GM19023 (cell line): ENCODE measurements around the gene CCDC28B.
"Not testable (repeated sequence)": the region's sequence is repeated elsewhere in the genome, so short reads cannot be mapped to it uniquely, and the experiment has no call there.

ENCODE experiments used
- ATAC-seq: cut with Tn5 transposase; IDR thresholded peaks from one replicate; pipeline ENCODE4 v1.9.1; 2021; ENCODE audit warnings: mild to moderate bottlenecking, moderate library complexity; ENCODE audit not compliant: unreplicated experiment

Gene CCDC28B

GRCh38 chr1:32200226-32201010, at the start of gene CCDC28B:
Gene CCDC28B, plus strand, starts transcription at chr1:32200595. Its CDS starts 1,341 bp downstream, at chr1:32201936.
- no peak for ATAC-seq

- ATAC-seq = no peak
Observed at GRCh38 chr1:32150847-32151246, 49.5 kb upstream of the CCDC28B start.

DNA sequence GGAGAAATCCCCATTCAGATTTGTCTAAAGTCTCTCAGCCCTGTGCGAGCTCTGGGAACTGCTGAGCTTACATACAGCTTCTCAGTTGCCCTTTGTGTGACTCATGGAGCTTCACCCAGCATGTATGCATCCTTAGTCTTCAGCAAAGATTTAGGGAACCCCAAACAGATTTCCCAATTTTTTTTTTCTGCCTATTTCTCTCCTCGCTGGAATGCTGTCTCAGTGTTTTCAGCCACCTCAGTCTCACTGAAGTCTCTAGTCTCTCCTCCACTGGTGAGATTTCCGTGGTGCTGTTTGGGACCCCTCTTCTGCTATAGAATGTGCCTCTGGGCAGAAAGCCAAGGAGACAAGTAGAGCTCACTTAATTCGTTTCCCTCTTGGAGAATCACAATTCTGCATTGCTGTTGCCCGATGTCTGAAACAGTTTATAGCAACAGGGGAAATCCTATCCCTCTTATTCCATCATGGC, 49.0 kb upstream of the CCDC28B start:
- ATAC-seq = no peak

DNA sequence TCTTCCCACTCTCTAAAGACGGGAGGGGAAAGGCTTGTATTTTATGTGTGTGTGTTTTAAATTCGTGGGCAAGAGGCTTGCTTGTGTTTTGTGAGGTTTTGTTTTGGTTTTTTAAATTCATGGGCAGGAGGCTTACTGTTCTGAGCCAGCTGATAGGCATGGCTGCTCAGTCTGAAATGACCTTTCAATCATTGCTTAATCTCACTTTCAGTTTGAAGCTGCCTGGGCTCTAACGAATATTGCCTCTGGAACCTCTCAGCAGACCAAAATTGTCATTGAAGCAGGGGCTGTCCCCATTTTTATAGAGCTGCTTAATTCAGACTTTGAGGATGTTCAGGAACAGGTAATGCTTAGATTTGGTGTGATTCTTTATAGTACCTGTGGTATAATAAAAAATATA, 41.2 kb upstream of the CCDC28B start:
- no peak for ATAC-seq

DNA sequence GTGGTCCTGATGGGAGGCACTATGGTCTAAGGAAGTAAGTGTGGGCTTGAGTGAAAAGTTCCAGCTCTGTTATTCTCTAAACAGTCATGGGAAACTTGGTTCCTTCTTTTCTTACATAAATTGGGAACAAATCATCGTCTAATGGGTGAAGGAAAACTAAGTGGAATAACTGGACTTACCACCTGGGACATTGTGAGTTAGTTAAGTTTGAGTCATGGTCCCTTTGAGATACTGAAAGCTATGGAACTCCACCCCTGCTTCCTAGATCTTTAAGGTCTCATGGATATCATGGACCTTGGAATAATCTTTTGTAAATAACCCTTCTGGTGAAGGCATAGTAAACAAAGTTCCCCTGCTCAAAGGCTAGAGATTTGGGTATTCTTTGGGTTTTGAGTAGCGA, 37.0 kb upstream of the CCDC28B start:
- ATAC-seq = no peak

GRCh38 chr1:32165633-32166032, 34.8 kb upstream of the CCDC28B start:
- not testable (repeated sequence) for ATAC-seq

GRCh38 chr1:32170991-32171390, 29.4 kb upstream of the CCDC28B start:
- no peak for ATAC-seq

GRCh38 chr1:32172621-32173245, 27.7 kb upstream of the CCDC28B start:
- no peak for ATAC-seq

DNA sequence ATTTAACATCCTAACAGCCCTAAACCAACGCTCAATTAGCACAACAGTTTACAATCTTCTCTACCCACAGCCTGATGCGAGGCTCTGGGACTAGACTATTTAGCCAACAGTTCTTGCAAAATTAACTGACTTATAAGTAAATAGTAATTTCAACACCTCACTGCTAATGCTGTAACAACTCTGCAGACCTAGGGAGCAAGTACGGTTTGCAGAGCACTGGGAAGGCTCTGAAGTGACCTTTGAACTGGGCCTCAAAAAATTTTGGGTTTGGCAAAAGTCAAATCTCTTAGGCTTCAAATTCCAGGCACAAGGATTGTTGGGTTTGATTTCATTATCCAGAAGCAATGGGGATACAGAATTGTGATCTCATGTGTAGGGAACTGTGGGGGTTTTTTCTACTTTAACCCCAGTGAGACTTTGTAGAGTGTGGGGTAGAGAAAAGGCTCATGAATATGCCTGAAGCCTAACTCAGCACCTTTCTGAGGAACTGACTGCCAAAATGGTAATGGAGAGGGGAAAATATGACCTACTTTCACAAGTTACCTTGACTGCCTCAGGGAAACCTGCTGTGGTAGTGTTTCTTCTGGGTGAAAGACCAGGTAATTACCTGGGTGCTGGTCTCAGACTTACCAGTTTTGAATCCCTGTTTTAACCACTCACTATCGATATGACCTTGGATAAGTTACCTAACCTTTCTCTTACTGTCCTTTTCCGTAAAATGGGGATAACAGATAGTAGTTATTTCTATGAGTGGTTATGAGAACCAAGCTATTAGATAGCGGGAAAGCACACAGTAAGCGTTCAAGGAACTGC, 21.8 kb upstream of the CCDC28B start:
- no peak for ATAC-seq

- no peak for ATAC-seq
Observed at GRCh38 chr1:32179193-32179442, 21.3 kb upstream of the CCDC28B start.

DNA sequence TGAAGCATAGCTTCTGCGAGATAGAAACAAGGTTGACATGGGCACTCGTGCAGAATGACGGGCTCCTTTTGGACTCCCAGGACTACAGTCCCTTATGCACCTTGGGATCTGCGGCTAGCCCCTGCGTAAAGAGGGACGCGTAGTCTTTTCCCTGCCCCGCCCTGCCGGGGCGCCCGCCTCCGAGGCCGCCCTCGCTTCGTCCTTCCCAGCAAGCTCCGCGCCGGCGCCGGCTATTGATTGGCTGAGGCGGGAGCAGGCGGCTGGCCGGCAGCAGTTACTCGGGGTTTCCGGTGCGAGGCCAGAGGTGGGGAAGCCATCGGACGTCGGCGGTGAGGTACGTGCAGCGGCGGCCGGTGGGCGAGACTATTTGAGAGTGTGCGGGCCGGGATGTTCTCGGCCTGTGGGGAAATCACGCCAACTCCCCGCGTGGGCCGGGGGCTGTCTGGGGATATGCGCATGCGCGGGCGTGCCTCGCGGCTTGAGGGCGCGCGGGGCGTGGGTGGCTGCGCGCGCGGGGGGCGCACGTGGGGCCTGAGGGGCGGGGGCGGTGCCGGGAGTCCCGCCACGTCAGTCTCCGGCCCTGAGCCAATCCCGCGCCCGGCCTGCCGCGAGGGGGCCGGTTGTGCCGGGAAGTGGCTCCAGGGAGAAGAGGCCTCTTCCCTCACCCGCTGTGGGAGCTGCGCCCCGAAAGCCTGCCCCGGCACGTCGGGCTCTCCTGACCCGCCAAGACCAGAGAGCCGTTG, 20.8 kb upstream of the CCDC28B start, which contains the start of gene TXLNA:
Gene TXLNA (plus strand): TSS at position 233 of the 743 bp plus-strand sequence. CDS start 671 bp downstream, outside the sequence.
- peak; percentile 74 for ATAC-seq

DNA sequence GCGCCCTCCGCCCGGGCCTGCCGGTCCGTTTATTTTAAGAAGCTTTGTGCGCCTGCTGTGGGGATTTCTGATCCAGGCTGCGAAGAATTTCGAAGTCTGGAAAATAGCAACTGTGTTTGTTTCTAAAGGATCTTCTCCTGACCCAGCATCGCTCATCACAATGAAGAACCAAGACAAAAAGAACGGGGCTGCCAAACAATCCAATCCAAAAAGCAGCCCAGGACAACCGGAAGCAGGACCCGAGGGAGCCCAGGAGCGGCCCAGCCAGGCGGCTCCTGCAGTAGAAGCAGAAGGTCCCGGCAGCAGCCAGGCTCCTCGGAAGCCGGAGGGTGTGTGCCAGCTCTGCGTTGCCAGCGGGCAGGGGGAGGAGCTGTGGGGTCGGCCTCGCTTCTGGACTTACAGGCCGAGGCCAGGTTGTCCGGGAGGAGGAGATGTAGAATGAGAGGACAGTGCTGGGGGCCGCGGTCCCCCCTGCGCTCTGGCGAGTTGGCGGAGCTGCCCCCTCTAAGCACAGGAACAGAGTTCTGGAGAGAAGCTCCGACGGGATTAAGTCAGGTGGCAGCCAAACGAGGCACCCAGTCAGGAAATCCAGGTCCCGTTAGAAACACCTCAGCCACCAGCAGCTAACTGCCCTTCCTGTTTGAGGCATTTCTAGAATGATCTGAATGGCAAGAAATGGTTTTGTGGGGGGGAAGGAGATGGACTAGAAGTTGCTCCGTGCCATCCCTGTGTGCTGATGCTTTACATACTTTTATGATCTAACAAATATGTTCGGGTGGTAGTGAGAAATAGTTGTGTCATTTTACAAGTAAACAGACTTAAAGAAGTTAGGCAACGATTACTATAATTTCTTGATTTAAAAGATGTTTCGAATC, 20.0 kb upstream of the CCDC28B start:
- peak; percentile 14 for ATAC-seq

- no peak for ATAC-seq
Observed at GRCh38 chr1:32181065-32181464, 19.3 kb upstream of the CCDC28B start.

- ATAC-seq = no peak
Observed at GRCh38 chr1:32181563-32181962, 18.8 kb upstream of the CCDC28B start.

DNA sequence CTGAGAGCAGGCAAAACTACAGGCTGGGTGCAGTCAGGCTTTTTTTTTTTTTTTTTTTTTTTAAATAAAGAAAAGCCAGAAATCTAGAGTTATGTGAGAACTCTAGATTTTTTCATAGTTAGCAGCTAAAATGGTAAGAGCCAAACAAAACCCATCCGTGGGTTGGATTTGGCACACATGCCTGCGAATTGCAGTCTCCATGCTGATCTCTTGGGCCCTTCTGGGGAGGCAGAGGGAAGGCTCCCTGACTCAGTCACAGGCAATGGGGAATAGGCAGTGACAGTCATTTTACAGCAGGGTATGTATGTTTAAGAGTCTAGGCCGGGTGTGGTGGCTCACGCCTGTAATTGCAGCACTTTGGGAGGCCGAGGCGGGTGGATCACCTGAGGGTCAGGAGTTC, 18.3 kb upstream of the CCDC28B start:
- no peak for ATAC-seq

GRCh38 chr1:32184650-32185049, 15.7 kb upstream of the CCDC28B start:
- ATAC-seq = no peak

DNA sequence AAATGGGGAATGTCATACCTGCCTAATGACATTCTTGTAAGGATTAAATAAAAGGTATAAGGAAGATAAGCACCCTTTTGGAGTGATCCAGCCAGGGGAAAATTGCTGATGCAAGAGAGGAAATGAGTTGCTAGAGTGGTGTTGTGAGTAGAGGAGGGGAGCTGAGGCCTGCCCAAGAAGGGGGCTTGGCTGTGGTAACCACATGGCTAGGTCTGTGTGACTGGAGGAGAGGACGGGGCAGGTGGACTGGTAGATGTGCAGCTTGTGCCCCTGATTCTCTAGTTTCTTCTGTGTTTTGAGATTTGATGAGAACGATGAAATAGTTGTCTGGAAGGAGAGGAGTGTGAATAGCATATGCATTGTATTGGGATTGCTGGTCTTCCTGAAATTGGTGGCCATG, 14.3 kb upstream of the CCDC28B start:
- no peak for ATAC-seq

- no peak for ATAC-seq
Observed at GRCh38 chr1:32186491-32186890, 13.9 kb upstream of the CCDC28B start.

GRCh38 chr1:32187850-32188249, 12.5 kb upstream of the CCDC28B start:
- no peak for ATAC-seq
